Inflammatory macrophage (primary cell): ENCODE results near the gene TGFBR3.

Source experiments
- DNase-seq, 2 donors: peaks; one replicate each; pipeline ENCODE4 v3.0.0-alpha.2; 2020 to 2022

The TGFBR3 gene

DNA sequence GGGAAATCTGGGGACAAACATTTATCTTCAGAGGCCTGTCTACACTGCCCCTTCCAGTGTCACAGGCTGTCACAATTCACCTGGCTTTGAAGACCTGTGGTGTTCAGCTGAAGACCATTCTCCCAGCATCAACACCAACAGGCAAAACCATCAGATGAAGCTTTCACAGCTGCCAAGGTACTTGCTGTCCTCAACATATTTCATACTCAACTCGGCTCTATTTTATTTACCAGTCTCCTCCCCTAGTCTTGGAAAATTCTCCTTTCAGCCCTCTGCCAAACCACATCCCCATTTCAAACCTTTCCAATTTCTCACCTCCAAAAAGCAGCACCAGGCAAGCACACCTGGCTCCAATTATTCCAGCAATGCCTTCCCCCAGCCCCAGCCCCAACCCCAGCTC lies 108.8 kb downstream of the TGFBR3 start:
- no peak for DNase-seq

- no peak for DNase-seq
These were observed 109.7 kb downstream of the TGFBR3 start for GRCh38 chr1:91776068-91776794.

DNA sequence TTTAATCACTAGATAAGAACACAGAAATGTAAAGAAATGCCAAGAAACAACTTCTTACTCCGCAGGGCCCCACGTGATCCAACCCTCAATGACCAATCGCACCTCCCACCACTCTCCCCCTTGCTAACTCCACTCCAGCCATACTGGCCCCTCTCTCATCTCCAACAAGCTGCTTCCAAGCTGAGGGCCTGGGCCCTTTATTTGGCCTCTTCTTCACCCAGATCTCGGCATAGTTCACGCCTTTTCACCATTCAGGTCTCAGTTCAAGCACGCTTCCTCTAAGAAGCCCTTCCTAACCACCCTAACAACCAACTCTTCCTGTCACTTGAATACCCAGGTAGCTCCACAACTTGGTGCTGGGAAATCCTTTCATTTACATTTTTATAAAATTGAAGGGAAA lies 110.7 kb downstream of the TGFBR3 start:
- no peak for DNase-seq

- DNase-seq = no peak
These were observed 111.3 kb downstream of the TGFBR3 start for GRCh38 chr1:91774520-91775203.

DNA sequence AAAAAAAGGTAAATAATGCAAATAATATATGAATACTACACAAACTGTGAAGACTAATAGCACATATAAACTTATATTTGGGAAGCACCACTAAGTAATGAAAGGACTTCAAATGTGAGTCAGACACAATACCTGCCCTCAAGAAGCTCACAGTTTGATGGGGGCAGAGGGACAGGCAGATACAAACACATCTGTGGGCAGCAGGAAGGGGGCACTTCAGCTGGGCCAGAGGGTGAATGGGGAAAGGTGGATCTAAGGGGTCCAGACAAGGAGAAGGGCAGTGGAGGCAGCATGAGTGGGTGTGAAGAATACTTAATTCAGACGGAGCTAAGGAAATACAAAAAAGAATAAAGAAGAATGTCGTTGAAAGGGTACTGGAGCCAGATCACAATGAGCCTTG lies 114.2 kb downstream of the TGFBR3 start:
- DNase-seq = no peak

DNA sequence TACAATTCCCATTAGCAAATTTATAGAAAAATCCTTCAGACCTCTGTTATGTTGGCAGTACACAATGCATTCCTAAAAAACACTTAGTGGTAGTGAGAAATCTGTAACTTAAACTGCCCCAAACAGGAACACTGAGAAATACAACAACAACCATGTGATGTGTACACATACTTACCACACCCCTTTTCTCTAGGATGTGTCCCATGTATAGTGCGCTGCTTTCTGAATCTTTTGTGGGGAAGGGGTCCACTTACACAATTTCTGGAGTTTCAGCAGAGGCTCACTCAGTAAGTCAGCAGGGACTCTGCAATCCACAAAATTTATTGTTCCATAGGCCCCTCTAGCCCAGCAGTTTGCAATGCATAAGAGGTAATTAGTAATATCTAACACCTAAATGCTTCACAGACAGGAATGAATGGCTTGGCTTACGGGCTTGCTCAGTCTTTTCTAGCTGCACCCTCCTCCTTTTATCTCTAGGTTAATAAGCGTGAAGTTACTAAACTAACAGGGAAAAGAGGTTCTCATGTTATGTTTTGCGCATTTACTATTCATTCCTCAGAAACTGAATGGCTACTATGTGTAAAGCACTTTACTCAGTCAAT lies 115.2 kb downstream of the TGFBR3 start:
- DNase-seq = no peak

- DNase-seq = no peak
These were observed 116.2 kb downstream of the TGFBR3 start for GRCh38 chr1:91769742-91770141.

DNA sequence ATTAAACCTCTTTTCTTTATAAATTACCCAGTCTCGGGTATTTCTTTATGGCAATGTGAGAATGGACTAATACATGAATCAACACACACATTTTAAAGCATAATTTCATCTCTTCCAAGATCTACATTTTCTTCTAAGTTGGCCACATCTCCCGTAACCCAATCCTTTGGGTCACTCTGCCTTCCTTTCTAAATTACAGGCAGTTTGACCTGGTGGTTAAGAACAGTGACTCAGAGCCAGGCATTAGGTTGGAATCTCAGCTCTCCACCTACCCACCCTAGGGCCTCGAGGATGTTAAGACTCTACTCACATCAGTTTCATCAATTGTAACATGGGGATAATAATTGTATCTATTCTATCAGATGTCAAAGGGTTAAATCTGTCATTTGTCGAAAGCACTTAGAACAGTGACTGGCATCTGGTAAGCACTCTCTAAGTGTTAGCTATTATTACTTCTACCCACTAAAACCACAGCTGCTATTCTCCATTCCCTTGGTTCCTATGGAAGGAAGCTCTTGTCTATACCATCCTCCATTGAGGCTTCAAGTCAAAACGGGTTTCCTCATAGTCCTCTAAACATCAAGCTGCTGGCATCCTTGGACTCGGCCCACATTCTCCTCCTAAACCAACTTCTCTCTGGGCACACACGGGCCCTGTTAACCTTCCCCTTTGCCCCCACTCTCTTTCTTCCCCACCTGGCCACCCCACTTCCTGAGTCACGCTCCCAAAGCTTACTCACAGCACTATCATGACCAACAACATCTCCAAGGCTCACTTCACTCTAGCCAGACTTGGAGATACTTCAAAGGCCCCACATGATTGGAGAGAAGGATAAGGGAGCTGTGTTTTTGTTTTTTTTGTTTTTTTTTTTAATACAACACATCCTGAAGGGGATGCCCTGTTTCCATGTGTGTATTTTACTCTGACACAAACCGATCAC lies 116.9 kb downstream of the TGFBR3 start:
- no peak for DNase-seq

- no peak for DNase-seq
These were observed 117.8 kb downstream of the TGFBR3 start for GRCh38 chr1:91768120-91768519.

DNA sequence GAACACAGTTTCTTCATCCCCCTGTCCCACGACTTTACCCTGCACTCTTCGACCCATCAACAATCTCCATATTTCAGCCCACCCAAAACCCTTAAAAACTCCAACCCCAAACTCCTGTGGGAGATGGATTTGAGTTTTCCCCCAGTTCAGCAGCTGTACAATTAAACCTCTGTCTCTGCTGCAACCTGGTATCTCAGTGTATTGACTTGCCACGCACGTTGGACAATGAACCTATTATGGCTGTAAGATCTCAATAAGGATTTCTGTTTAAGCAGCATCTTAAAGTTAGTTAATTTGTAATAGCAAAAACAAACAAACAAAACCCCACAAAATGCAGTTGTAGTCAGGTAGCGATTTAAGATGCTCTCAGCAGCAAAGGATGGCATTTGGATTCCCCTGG lies 119.1 kb downstream of the TGFBR3 start:
- DNase-seq = no peak

DNA sequence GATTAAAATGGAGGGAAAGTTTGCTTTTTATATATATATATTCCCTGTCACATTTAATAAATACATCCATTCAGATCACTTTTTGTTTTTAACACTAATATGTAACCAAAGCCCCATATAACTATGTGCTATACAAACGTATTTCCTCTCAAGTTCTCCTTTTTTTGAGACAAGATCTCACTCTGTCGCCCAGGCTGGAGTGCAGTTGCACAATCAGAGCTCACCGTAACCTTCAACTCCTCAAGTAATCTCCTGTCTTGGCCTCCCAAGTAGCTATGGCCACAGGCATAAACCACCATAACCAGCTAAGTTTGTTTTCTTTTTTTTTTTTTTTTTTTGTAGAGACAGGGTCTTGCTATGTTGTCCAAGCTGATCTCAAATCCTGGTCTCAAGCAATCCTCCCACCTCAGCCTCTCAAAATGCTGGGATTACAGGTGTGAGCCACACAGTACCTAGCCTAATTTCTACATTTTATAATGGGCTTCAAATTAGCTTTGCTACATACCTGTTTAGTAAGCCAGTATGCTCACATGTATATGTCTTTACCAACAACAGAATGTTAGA lies 120.0 kb downstream of the TGFBR3 start:
- DNase-seq = no peak

- no peak for DNase-seq
These were observed 120.7 kb downstream of the TGFBR3 start for GRCh38 chr1:91765293-91765692.

GRCh38 chr1:91764471-91765115 lies 121.4 kb downstream of the TGFBR3 start:
- no peak for DNase-seq

DNA sequence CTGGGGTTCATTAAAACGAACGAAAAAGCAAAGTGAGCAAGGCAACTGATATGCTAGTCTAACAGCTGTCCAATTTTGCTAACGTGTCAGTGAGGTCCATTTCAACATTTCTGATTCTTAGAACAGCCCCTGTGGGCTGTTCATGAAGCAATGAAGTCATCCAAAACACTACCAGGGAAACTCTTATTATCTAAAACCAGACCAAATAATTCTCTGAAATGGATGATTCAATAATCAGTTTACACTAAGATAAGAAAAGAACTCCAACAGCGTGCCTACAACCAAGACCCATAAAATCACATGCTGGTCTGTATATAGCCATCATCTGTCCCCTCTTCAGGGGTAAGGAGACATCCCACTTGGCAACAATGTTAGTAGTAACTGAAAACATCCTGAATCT lies 122.7 kb downstream of the TGFBR3 start:
- DNase-seq = no peak

- DNase-seq = no peak
These were observed 124.6 kb downstream of the TGFBR3 start for GRCh38 chr1:91761295-91761721.

- no peak for DNase-seq
These were observed 125.4 kb downstream of the TGFBR3 start for GRCh38 chr1:91760512-91760911.

DNA sequence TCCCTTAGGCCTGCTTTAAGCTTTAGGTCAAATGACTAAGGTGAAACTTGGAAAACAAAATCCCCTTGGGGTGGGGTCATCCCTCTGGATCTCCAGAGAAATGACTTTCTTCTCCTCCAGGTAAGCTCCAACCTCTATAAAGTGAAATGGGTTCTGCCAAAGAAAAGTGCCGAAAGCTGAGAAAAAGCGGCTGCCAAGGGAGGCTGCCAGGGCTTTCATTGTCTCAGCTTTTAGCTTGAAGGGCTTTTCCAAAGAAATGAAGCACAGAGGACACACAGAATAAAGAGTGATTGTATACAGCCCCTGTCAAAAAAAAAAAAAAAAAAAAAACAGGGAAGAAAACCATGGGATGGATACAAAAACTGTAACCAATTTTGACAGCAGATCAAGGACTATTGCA lies 126.9 kb downstream of the TGFBR3 start:
- DNase-seq = no peak

- DNase-seq = no peak
These were observed 128.0 kb downstream of the TGFBR3 start for GRCh38 chr1:91757763-91758460.

DNA sequence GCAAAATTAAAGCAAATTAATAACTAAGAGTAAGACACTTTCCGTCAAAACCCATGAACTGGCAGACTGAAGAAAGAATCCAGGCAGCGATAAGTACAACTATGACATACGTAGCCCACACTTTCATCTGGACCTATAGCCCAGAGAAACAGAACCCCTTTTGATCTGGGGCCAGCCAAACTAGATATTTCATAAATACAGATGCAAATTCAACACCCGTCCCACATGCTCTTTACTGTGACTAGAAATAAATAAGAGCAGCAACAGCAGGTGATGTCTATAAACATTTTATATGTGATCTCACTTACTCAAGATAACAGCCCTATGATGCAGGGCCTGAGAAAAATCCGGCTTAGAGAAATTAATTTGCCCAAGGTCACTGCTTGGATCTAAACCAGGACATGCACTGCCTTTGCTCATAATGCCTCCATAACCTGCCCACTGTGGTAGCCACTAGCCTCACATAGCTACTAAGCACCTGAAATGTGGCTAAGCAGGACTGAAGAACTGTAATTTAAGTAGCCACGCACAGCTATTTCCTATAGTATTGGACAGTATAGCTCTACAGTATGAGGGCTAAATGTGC lies 130.2 kb downstream of the TGFBR3 start:
- DNase-seq = no peak

- DNase-seq = no peak
These were observed 131.0 kb downstream of the TGFBR3 start for GRCh38 chr1:91754816-91755580.
